ENCODE data around the gene CD3D. TPM values are rescaled to one million over a fixed set of nuclear protein-coding genes. Genes with fewer than 3 reads are reported as not detected.

Gene CD3D
- total and polyA plus RNA-seq, 2 of the 4 experiments (the other 2 are of a cell fraction), result not detected

DNA sequence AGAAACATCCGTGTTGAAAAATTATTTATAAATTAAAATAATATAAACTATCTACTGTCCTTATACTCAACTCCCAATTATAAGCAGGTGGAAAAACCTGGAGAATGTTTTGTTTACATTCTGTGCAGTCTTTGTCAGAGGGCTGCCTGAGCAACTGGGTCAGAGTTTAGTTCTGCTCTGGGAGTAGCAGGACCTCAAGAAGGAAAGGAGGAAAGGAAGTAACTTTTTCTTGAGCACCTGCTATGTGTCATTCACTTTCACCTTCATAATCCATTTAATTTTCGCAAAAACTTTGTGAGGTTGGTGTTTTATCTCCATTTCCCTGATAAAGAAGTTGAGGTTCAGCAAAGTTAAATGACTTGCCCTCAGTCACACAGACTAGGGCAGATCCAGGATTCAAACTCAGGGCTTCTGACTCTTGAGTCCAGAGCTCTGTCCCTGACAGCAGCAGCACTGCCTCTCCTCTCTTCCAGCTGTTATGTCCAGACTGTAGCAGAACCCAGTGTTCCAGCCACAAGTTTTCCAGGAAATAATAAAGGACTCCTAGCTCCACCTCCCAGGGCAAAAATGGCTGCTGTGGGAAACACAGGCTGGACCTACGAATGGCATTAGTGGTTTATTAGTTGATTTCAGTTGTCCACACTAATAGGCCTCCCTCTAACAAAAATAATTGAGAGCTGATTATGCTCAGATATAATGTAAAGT is 31.6 kb downstream of the CD3D start:
- H4K8ac ChIP-seq (ENCODE audit: low read depth in 2 of 2, low read length in 2 of 2), result no peak overlapping the region
- H3K9me1 ChIP-seq (ENCODE audit: insufficient read depth, low read length), result no peaks in the 10 kb centered on the region
- no peak for ATAC-seq (ENCODE audit: low read depth)
- no peak overlapping the region for H3K56ac ChIP-seq (ENCODE audit: extremely low read depth, insufficient read depth, low read length)
- H3K36me3 ChIP-seq (ENCODE audit: control insufficient read depth, insufficient read depth, low read length), result no peaks in the 10 kb centered on the region
- dilution Hi-C loops (cut with HindIII; ENCODE audit: low sequenced_read_pairs, unreplicated experiment), result no loop called here
- H2BK120ac ChIP-seq (ENCODE audit: low read depth, low read length), result no peak overlapping the region
- H3K18ac ChIP-seq (ENCODE audit: low read depth, low read length), result no peak overlapping the region
- BruUV-seq (replicated peaks), result no TSS peak
- WGBS, 2 experiments (ENCODE audit: extremely low coverage in 2 of 2, insufficient read length in 1 of 2), result no CpG with 5 or more reads among the region's 3 CpGs
- no peak overlapping the region for H3K14ac ChIP-seq (replicated peaks; ENCODE audit: low read depth, low read length)
- H3K23ac ChIP-seq (ENCODE audit: low read depth, low read length), result no peak overlapping the region
- no peak overlapping the region for H2BK20ac ChIP-seq (ENCODE audit: low read depth, low read length)
- H3K9me3 ChIP-seq (ENCODE audit: control insufficient read depth, insufficient read depth, low read length), result no peaks in the 10 kb centered on the region
- no peak overlapping the region for H4K5ac ChIP-seq (ENCODE audit: low read depth, low read length)
- H3K4me3 ChIP-seq (ENCODE audit: insufficient read depth, low read depth, low read length), result no peak overlapping the region
- no peak overlapping the region for H2BK5ac ChIP-seq (ENCODE audit: low read depth, low read length, poor library complexity, severe bottlenecking)
- H3K27ac ChIP-seq (ENCODE audit: insufficient read depth, low read length), result no peak overlapping the region
- H3K4me2 ChIP-seq (ENCODE audit: low read depth, low read length), result no peak overlapping the region
- H3K4me1 ChIP-seq (ENCODE audit: control insufficient read depth, insufficient read depth, low read length), result no peaks in the 10 kb centered on the region
- no peak overlapping the region for H2AK5ac ChIP-seq (ENCODE audit: low read depth, low read length)
- no peaks in the 10 kb centered on the region for H3K79me1 ChIP-seq (ENCODE audit: low read depth in 1 of 2, low read length in 2 of 2)
- DNase-seq, result no peak
- no peak overlapping the region for H4K91ac ChIP-seq (ENCODE audit: insufficient read depth, low read depth, low read length)
- H3K9ac ChIP-seq (ENCODE audit: low read depth, low read length), result no peak overlapping the region
- no peak overlapping the region for H2AK9ac ChIP-seq (replicated peaks; ENCODE audit: low read depth, low read length, poor library complexity)
- no peaks in the 10 kb centered on the region for H4K20me1 ChIP-seq (ENCODE audit: insufficient read depth, low read length)
- intact Hi-C loops (cut with micrococcal nuclease), result no loop called here
- no peak overlapping the region for H2AFZ ChIP-seq (replicated peaks; ENCODE audit: low read length, poor library complexity)
- ChIA-PET POLR2A (ENCODE audit: unreplicated experiment) (no interaction called here), CTCF (no interaction called here)
- H2BK15ac ChIP-seq (ENCODE audit: low read depth, low read length), result no peak overlapping the region
- no peak overlapping the region for H3K4ac ChIP-seq (ENCODE audit: low read depth, low read length)
- TF ChIP-seq RCOR1 (IDR thresholded peaks at IDR 0.05; ENCODE audit: insufficient replicate concordance, low read length) (no peak), MAZ (IDR thresholded peaks at IDR 0.05; ENCODE audit: borderline replicate concordance, low read depth, low read length) (no peak), RAD21 (IDR thresholded peaks at IDR 0.05; ENCODE audit: low read length) (no peak), CHD1 (IDR thresholded peaks at IDR 0.05; ENCODE audit: low read depth, low read length) (no peak), CEBPB (IDR thresholded peaks at IDR 0.05; ENCODE audit: low read depth, low read length) (no peak), MXI1 (IDR thresholded peaks at IDR 0.05; ENCODE audit: borderline replicate concordance, low read depth, low read length) (no peak), FOS (IDR thresholded peaks at IDR 0.05; ENCODE audit: low read depth, low read length) (no peak), USF2 (IDR thresholded peaks at IDR 0.05; ENCODE audit: low read depth, low read length) (no peak), MAFK (IDR thresholded peaks at IDR 0.05; ENCODE audit: low read depth, low read length) (no peak)
- TF ChIP-seq, protein P1, sequence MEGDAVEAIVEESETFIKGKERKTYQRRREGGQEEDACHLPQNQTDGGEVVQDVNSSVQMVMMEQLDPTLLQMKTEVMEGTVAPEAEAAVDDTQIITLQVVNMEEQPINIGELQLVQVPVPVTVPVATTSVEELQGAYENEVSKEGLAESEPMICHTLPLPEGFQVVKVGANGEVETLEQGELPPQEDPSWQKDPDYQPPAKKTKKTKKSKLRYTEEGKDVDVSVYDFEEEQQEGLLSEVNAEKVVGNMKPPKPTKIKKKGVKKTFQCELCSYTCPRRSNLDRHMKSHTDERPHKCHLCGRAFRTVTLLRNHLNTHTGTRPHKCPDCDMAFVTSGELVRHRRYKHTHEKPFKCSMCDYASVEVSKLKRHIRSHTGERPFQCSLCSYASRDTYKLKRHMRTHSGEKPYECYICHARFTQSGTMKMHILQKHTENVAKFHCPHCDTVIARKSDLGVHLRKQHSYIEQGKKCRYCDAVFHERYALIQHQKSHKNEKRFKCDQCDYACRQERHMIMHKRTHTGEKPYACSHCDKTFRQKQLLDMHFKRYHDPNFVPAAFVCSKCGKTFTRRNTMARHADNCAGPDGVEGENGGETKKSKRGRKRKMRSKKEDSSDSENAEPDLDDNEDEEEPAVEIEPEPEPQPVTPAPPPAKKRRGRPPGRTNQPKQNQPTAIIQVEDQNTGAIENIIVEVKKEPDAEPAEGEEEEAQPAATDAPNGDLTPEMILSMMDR (conservative IDR thresholded peaks at IDR 0.05; ENCODE audit: low read depth, low read length), result no peak
- in situ Hi-C loops (cut with MboI; ENCODE audit: low sequenced_read_pairs), result no loop called here
- peaks cover 14% of the 10 kb centered on the region; the same call in 1 of the 2 replicates for H3K27me3 ChIP-seq (ENCODE audit: control insufficient read depth, insufficient read depth, low read length)
